Measurements from ENCODE around the gene ACBD3. TPM values are rescaled to one million over a fixed set of nuclear protein-coding genes. Genes with fewer than 3 reads are reported as not detected.

ACBD3 gene
- total and polyA plus RNA-seq, 2 of the 8 experiments (the other 6 are each of a cell fraction or from before 2014, with no cell fraction given), result 8.4 to 29.4 TPM

GRCh38 chr1:226203240-226203639, 16.7 kb upstream of the ACBD3 start:
- H3K79me2 ChIP-seq (ENCODE audit: control insufficient read depth in 1 of 2, insufficient read depth in 2 of 2, low read length in 2 of 2), result no peaks in the 10 kb centered on the region
- no peaks in the 10 kb centered on the region for H4K20me1 ChIP-seq (replicated peaks in 1 of 2; ENCODE audit: control insufficient read depth in 1 of 2, insufficient read depth in 2 of 2, low read length in 2 of 2)
- no peak overlapping the region for H2AFZ ChIP-seq (ENCODE audit: low read length)
- no peak overlapping the region for H3K9ac ChIP-seq (replicated peaks in 1 of 4; ENCODE audit: extremely low read depth in 1 of 4, low read depth in 3 of 4, low read length in 3 of 4)
- H2AK5ac ChIP-seq (ENCODE audit: low read depth, low read length), result no peak overlapping the region
- no peak overlapping the region for H2BK120ac ChIP-seq (replicated peaks; ENCODE audit: low read depth, low read length)
- ChIA-PET CTCF (ENCODE audit: partially characterized antibody) (interaction anchor here (0.6 to 10.3 kb wide), 10 partner anchors 9 to 132 kb away, joined by 3 to 139 read pairs (median 4); partner anchors contain the start of genes ACBD3 and MIXL1), POLR2A (ENCODE audit: partially characterized antibody) (interaction anchor here (0.9 to 1.9 kb wide), 2 partner anchors 19 to 77 kb away, joined by 3 to 5 read pairs; partner anchors contain the start of gene MIXL1)
- no peak overlapping the region for H3K4me3 ChIP-seq (ENCODE audit: extremely low read depth in 1 of 4, insufficient read depth in 2 of 4, low read depth in 3 of 4, low read length in 4 of 4)
- H3K9me3 ChIP-seq (ENCODE audit: insufficient read depth in 2 of 2, low read depth in 1 of 2, low read length in 1 of 2), result no peaks in the 10 kb centered on the region
- H2BK20ac ChIP-seq (ENCODE audit: low read length), result no peak overlapping the region
- no peak overlapping the region for H2BK5ac ChIP-seq (ENCODE audit: low read depth, low read length)
- no peak overlapping the region for H4K91ac ChIP-seq (replicated peaks; ENCODE audit: insufficient read length, low read length)
- H2BK15ac ChIP-seq (ENCODE audit: low read length), result no peak overlapping the region
- no peaks in the 10 kb centered on the region for H3K23me2 ChIP-seq (ENCODE audit: low read depth, low read length)
- H3K18ac ChIP-seq (ENCODE audit: extremely low read depth, low read length), result no peak overlapping the region
- no peak overlapping the region for H3K14ac ChIP-seq (ENCODE audit: insufficient read length)
- no peak overlapping the region for H2BK12ac ChIP-seq (ENCODE audit: low read depth, low read length)
- no peak overlapping the region for H3K23ac ChIP-seq (ENCODE audit: insufficient read length)
- no peaks in the 10 kb centered on the region; a peak in 1 of 7 replicates for H3K27me3 ChIP-seq (replicated peaks in 1 of 4; ENCODE audit: control insufficient read depth in 3 of 4, extremely low read depth in 1 of 4, insufficient read depth in 3 of 4, low read length in 3 of 4)
- H3K4me2 ChIP-seq (ENCODE audit: insufficient read depth in 1 of 2, low read depth in 2 of 2, low read length in 2 of 2), result no peak overlapping the region
- no peak overlapping the region for H3K27ac ChIP-seq (ENCODE audit: low read depth, low read length)
- no peak overlapping the region for H4K8ac ChIP-seq (ENCODE audit: extremely low read depth, insufficient read depth, low read length)
- DNase-seq (ENCODE audit: low read depth in 1 of 2, low spot score in 2 of 2) (no peak), FAIRE-seq (no peak)
- H3K56ac ChIP-seq (replicated peaks; ENCODE audit: insufficient read length, low read depth, low read length), result no peak overlapping the region
- H3K36me3 ChIP-seq (ENCODE audit: control insufficient read depth in 2 of 4, insufficient read depth in 4 of 4, low read length in 3 of 4), result no peaks in the 10 kb centered on the region
- peaks cover 0 to 4% (median 2%) of the 10 kb centered on the region in 4 experiments; a peak in 3 of 7 replicates for H3K4me1 ChIP-seq (replicated peaks in 1 of 4; ENCODE audit: control insufficient read depth in 3 of 4, insufficient read depth in 4 of 4, low read length in 3 of 4)
- no peak overlapping the region for H3K4ac ChIP-seq (replicated peaks; ENCODE audit: insufficient read length, low read depth, low read length)
- no peak overlapping the region for H4K5ac ChIP-seq (ENCODE audit: insufficient read length, low read depth, low read length)
- no peaks in the 10 kb centered on the region for H3K79me1 ChIP-seq (ENCODE audit: low read depth, low read length)
- 100% methylated on average over 1 of the region's 1 CpG; no CpG with 5 or more reads in 1 of the 2 experiments for WGBS, 2 experiments (ENCODE audit: extremely low coverage in 1 of 2, insufficient coverage in 1 of 2, insufficient read length in 1 of 2, insufficient replicate concordance in 2 of 2, low coverage in 1 of 2, low lambda C conversion rate in 2 of 2, missing lambda C conversion rate in 1 of 2)
- TF ChIP-seq BCL11A (IDR thresholded peaks at IDR 0.05; ENCODE audit: low read depth in 2 of 2, low read length in 2 of 2), result no peak
- no peak for TF ChIP-seq KDM5A (IDR thresholded peaks at IDR 0.05; ENCODE audit: low read length)
- no peak for TF ChIP-seq SIX5 (IDR thresholded peaks at IDR 0.05; ENCODE audit: low read depth, low read length)
- no peak for TF ChIP-seq E2F6 (IDR thresholded peaks at IDR 0.05)
- no peak for TF ChIP-seq NANOG (IDR thresholded peaks at IDR 0.05; ENCODE audit: insufficient read depth, low read depth, low read length, poor library complexity, severe bottlenecking)
- no peak for TF ChIP-seq SRF (IDR thresholded peaks at IDR 0.05; ENCODE audit: low read depth, low read length)
- no peak for TF ChIP-seq GTF2F1 (IDR thresholded peaks at IDR 0.05; ENCODE audit: borderline replicate concordance, low read depth, low read length)
- no peak for TF ChIP-seq CBX8 (IDR thresholded peaks at IDR 0.05; ENCODE audit: borderline replicate concordance, low read depth, low read length)
- TF ChIP-seq HDAC6 (IDR thresholded peaks at IDR 0.05; ENCODE audit: low read depth, low read length), result no peak
- no peak for TF ChIP-seq CEBPB (IDR thresholded peaks at IDR 0.05; ENCODE audit: low read depth, low read length)
- TF ChIP-seq JUN (IDR thresholded peaks at IDR 0.05; ENCODE audit: low read depth, low read length), result no peak
- TF ChIP-seq EGR1 (IDR thresholded peaks at IDR 0.05; ENCODE audit: borderline replicate concordance, low read depth, low read length), result no peak
- no peak for TF ChIP-seq RNF2 (IDR thresholded peaks at IDR 0.05; ENCODE audit: borderline replicate concordance, low read depth, low read length, missing control alignments, poor library complexity, severe bottlenecking)
- no peak for TF ChIP-seq RFX5 (IDR thresholded peaks at IDR 0.05; ENCODE audit: borderline replicate concordance, low read depth, low read length)
